NCI-H1092 treated with DMSO at 0.1 percent for 48 hours (cell line): Measurements from ENCODE around the gene CDC5L.
A peak's percentile ranks its signal among the peaks of the same experiment; 100 is the strongest.

Experiments used
- DNase-seq: peaks from one replicate; lab custom pipeline; 2025; lab: John Stamatoyannopoulos, UW

CDC5L gene

GRCh38 chr6:44475779-44476434 is 88.4 kb downstream of the CDC5L start:
- DNase-seq = peak; percentile 78

GRCh38 chr6:44476849-44477248 is 89.3 kb downstream of the CDC5L start:
- no peak for DNase-seq

- DNase-seq = no peak
These were observed 89.9 kb downstream of the CDC5L start for GRCh38 chr6:44477293-44477894.

- DNase-seq = no peak
These were observed 90.7 kb downstream of the CDC5L start for GRCh38 chr6:44478158-44478557.

GRCh38 chr6:44478591-44479254 is 91.2 kb downstream of the CDC5L start:
- no peak for DNase-seq

GRCh38 chr6:44480097-44480541 is 92.6 kb downstream of the CDC5L start:
- DNase-seq = no peak

- DNase-seq = no peak
These were observed 93.5 kb downstream of the CDC5L start for GRCh38 chr6:44481056-44481455.

- no peak for DNase-seq
These were observed 94.3 kb downstream of the CDC5L start for GRCh38 chr6:44481760-44482159.

GRCh38 chr6:44485601-44486401 is 98.3 kb downstream of the CDC5L start:
- DNase-seq = no peak

GRCh38 chr6:44487002-44487401 is 99.5 kb downstream of the CDC5L start:
- no peak for DNase-seq

- no peak for DNase-seq
These were observed 100.1 kb downstream of the CDC5L start for GRCh38 chr6:44487586-44487985.

- no peak for DNase-seq
These were observed 102.6 kb downstream of the CDC5L start for GRCh38 chr6:44489910-44490604.

GRCh38 chr6:44493132-44493531 is 105.6 kb downstream of the CDC5L start:
- no peak for DNase-seq

GRCh38 chr6:44493593-44493992 is 106.1 kb downstream of the CDC5L start:
- DNase-seq = no peak

- no peak for DNase-seq
These were observed 106.5 kb downstream of the CDC5L start for GRCh38 chr6:44494011-44494501.

- DNase-seq = no peak
These were observed 107.8 kb downstream of the CDC5L start for GRCh38 chr6:44495036-44495901.

GRCh38 chr6:44496665-44497369 is 109.3 kb downstream of the CDC5L start:
- DNase-seq = no peak

- DNase-seq = no peak
These were observed 110.3 kb downstream of the CDC5L start for GRCh38 chr6:44497807-44498206.

GRCh38 chr6:44498436-44498835 is 110.9 kb downstream of the CDC5L start:
- DNase-seq = no peak

GRCh38 chr6:44499609-44500008 is 112.1 kb downstream of the CDC5L start:
- DNase-seq = no peak
